Ovary (tissue), 9 donors: ENCODE data around the gene TGDS. TPM values are rescaled to one million over a fixed set of nuclear protein-coding genes. Genes with fewer than 3 reads are reported as not detected.
"Not testable (repeated sequence)": the region's sequence is repeated elsewhere in the genome, so short reads cannot be mapped to it uniquely, and the experiment has no call there.

ENCODE experiments used
- DNase-seq, 5 donors: peaks; one replicate each; pipeline ENCODE4 v3.0.0-alpha.2; 2019 to 2020
- H3K27ac ChIP-seq, 2 donors: fragments of 200-600 bp; one replicate each; pipeline versions ENCODE4 v1.5.1 to v1.8.0; 2019 to 2022
- H3K27me3 ChIP-seq: fragments of 200-600 bp; one replicate; pipeline ENCODE4 v1.8.0; 2022
- H3K36me3 ChIP-seq: fragments of 200-600 bp; sonication (generic); one replicate; pipeline ENCODE4 v1.5.1; 2019
- H3K4me1 ChIP-seq: one replicate; pipeline ENCODE4 v1.8.1; 2013; ENCODE audit warnings: mild to moderate bottlenecking, moderate library complexity; ENCODE audit not compliant: insufficient read depth
- H3K4me3 ChIP-seq: fragments of 200-600 bp; sonication (generic); one replicate; pipeline ENCODE4 v1.5.1; 2017
- H3K9me3 ChIP-seq, 2 donors: fragments of 200-600 bp in 1 of 2; sonication (generic) in 1 of 2; one replicate each; pipeline versions ENCODE4 v1.5.1 to v1.8.1; 2013 to 2019; ENCODE audit warnings: mild to moderate bottlenecking in 1 of 2, moderate library complexity in 1 of 2
- EP300 ChIP-seq: sonication (generic); formaldehyde crosslinking; IDR thresholded peaks from one replicate; pipeline ENCODE4 v1.6.1; 2017; ENCODE audit warnings: antibody characterized with exemption
- POLR2A ChIP-seq: fragments of 450-650 bp; IDR thresholded peaks from one replicate; pipeline ENCODE4 v1.6.1; 2017; ENCODE audit warnings: antibody characterized with exemption, mild to moderate bottlenecking, moderate library complexity
- whole genome bisulfite sequencing, 3 donors: extraction: QIAGEN DNeasy Blood & Tissue Kit in 1 of 3; methylation state at CpG; one replicate each; pipeline versions ENCODE4 v1.1.5 to v1.1.7; 2013 to 2017; 5-methylcytosine and 5-hydroxymethylcytosine counted together
- intact Hi-C, 4 donors: fragments of 100-400 bp; cut with DNase I; formaldehyde crosslinking; loops; one replicate each; pipeline versions ENCODE4 v1.11.0 to v1.15.1; 2022 to 2023
- polyA plus RNA-seq, 2 donors: library from polyadenylated mRNA; stranded (reverse); fragments of 200-250 nt in 1 of 2; fragments of 350-450 nt in 1 of 2; fragmentation: Illumina TruSeq in 1 of 2; extraction: RNeasy Lipid Tissue Mini Kit (QIAGEN cat#74804) in 1 of 2; gene quantifications; one replicate each; pipeline ENCODE4 v1.2.3, GENCODE V29; 2013 to 2014
- total RNA-seq, 7 donors: library from RNA; depleted of rRNA in 2 of 7; stranded (reverse); fragments of >200 nt in 2 of 7; fragmentation: NEBNext Ultra II Directional in 3 of 7; extraction: Animal tissue kit (Norgen Biotek cat#: 25700) in 3 of 7; gene quantifications; one replicate each; pipeline versions ENCODE4 v1.1.0 to v1.2.4, GENCODE V29; 2016 to 2023
- TF ChIP-seq, protein P1 (sequence below), 3 donors: fragments of 450-650 bp in 2 of 3; fragments of 200-600 bp in 1 of 3; IDR thresholded peaks; one replicate each; pipeline versions ENCODE4 v1.5.1 to v1.8.0; 2016 to 2022; ENCODE audit warnings: antibody characterized with exemption in 3 of 3, mild to moderate bottlenecking in 1 of 3
- donor health status: DM: no; HTN: no; CAD: no; lungs with moderate emphysema.
- donor health status: DM: no; HTN: no; CAD: no.
- donor health status: Bipolar disorder and iron deficiency.
- donor health status: DM: yes; HTN: yes; CAD: no.
- donor health status: DM: no; HTN: no; CAD: no.
- donor health status: DM: yes; HTN: yes; CAD: no.

The TGDS gene
- total and polyA plus RNA-seq, 9 donors, result 8.4 to 14.3 (median 11.5) TPM

DNA sequence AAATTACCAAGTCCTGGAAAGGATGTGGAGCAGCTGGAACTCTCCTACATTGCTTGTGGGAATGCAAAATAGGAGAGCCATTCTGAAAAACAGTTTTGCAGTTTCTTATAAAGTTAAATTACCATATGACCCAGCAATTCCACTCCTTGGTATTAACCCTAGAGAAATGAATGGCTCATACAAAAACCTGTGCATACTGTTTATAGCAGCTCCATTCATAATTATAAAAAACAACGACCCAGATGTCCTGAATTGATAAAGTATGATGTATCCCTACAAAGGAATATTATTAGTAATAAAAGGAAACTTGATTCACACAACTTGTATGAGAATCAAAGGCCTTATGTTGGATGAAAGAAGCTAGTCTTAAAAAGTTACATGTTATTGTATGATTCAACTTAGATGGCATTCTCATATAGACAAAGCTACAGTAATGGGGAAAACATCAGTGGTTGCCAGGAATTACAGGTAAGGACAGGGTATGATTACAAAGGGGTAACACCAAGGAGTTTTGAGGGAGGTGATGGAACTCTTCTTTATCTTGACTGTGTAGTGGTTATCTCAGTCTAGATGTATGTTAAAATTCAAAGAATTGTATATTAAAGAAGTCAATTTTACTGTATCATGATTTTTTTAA lies 41.1 kb upstream of the TGDS start:
- 88 to 95% (median 90%) methylated on average over 1 of the region's 1 CpG for WGBS, 3 donors
- Histone ChIP-seq H3K4me1 (no peaks in the 10 kb centered on the region), H3K27me3 (no peaks in the 10 kb centered on the region), H3K9me3 (no peaks in the 10 kb centered on the region), H3K36me3 (no peaks in the 10 kb centered on the region), H3K4me3 (no peak overlapping the region), H3K27ac (no peak overlapping the region)
- intact Hi-C loops, result no loop called here
- no peak for DNase-seq
- no peak for TF ChIP-seq EP300
- TF ChIP-seq POLR2A, result no peak
- TF ChIP-seq, protein P1, sequence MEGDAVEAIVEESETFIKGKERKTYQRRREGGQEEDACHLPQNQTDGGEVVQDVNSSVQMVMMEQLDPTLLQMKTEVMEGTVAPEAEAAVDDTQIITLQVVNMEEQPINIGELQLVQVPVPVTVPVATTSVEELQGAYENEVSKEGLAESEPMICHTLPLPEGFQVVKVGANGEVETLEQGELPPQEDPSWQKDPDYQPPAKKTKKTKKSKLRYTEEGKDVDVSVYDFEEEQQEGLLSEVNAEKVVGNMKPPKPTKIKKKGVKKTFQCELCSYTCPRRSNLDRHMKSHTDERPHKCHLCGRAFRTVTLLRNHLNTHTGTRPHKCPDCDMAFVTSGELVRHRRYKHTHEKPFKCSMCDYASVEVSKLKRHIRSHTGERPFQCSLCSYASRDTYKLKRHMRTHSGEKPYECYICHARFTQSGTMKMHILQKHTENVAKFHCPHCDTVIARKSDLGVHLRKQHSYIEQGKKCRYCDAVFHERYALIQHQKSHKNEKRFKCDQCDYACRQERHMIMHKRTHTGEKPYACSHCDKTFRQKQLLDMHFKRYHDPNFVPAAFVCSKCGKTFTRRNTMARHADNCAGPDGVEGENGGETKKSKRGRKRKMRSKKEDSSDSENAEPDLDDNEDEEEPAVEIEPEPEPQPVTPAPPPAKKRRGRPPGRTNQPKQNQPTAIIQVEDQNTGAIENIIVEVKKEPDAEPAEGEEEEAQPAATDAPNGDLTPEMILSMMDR (IDR thresholded peaks at IDR 0.05), result no peak

DNA sequence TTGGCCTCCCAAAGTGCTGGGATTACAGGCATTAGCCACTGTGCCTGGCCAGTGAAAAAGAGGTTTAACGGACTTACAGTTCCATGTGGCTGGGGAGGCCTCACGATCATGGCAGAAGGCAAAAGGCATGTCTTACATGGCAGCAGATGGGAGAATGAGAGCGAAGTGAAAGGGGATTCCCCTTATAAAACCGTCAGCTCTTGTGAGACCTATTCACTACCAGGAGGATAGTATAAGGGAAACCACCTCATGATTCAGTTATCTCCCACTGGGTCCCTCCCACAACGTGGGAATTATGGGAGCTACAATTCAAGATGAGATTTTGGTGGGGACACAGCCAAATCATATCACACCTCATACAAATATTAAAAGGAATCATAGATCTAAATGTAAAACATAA lies 40.1 kb upstream of the TGDS start:
- intact Hi-C loops, H3K9me3 ChIP-seq, H3K4me1 ChIP-seq, H3K4me3 ChIP-seq, H3K27ac ChIP-seq, DNase-seq, H3K36me3 ChIP-seq, H3K27me3 ChIP-seq: not testable (repeated sequence)
- 77 to 80% (median 79%) methylated on average over 5 of the region's 5 CpGs for WGBS, 3 donors

DNA sequence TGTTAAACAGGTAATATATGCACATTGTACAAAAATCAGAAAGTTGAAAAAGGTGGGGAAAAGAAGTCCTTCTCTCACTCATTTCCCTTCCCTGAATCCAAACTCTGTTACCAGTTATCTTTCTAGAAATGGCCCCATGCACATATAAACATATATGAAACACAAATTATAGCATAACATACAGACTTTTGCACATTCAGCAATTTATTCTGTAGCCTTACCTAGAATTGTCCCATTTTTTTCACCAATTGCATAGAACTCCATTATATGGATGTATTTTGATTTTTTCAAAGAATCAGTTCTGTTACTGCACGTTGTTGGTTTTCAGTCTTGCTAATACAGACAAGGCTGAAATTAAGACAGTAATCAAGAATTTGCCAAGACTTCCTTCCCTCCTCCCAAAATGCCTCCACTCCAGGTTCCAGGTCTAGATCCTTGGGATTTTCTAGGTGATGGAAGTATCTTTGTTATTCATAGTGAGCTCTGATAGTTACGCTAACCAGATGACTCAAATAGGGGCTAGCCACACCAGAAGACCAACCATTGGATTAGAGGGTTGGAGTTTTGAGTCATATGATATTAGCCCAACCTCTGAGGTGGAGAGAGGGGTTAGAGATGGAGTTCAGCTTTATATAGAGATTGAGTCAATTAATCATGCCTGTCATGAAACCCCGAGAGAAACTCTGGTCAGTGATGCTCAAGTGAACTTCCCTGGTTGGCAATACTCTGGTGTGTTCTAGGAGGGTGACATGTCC lies 36.5 kb upstream of the TGDS start:
- Histone ChIP-seq H3K4me3 (no peak overlapping the region), H3K9me3 (no peaks in the 10 kb centered on the region), H3K27me3 (no peaks in the 10 kb centered on the region), H3K36me3 (no peaks in the 10 kb centered on the region), H3K4me1 (no peaks in the 10 kb centered on the region), H3K27ac (no peak overlapping the region)
- 96 to 97% (median 96%) methylated on average over 3 of the region's 3 CpGs for WGBS, 3 donors
- intact Hi-C loops, result no loop called here
- DNase-seq, result no peak
- TF ChIP-seq, protein P1 (IDR thresholded peaks at IDR 0.05), result no peak
- TF ChIP-seq POLR2A (no peak), EP300 (no peak)

DNA sequence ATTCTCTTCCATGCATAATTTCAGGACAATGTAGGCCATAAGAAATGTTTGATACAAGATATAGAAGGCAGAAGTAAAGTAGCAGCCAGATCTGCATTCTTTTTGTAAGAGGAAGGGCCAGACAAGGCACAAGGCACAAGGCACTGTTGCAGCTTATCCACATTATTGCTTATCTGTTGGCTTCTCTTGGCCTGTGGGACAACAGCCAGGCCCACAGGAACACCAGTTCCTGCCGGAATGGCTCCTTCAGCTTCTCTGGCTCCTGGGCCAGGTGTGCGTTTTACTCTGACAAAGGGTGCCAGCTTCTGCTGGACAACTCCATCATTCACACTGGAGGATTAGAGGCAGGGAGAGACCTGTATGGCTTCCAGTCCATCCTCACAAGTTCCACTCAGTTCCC lies 34.9 kb upstream of the TGDS start:
- TF ChIP-seq EP300 (no peak), POLR2A (no peak)
- TF ChIP-seq, protein P1 (IDR thresholded peaks at IDR 0.05), result no peak
- H3K9me3 ChIP-seq, result no peaks in the 10 kb centered on the region
- no peaks in the 10 kb centered on the region for H3K27me3 ChIP-seq
- no peak overlapping the region for H3K27ac ChIP-seq
- DNase-seq, result no peak
- no peaks in the 10 kb centered on the region for H3K4me1 ChIP-seq
- H3K36me3 ChIP-seq, result no peaks in the 10 kb centered on the region
- intact Hi-C loops, result no loop called here
- WGBS, 3 donors, result 79 to 87% (median 80%) methylated on average over 2 of the region's 2 CpGs
- H3K4me3 ChIP-seq, result no peak overlapping the region

DNA sequence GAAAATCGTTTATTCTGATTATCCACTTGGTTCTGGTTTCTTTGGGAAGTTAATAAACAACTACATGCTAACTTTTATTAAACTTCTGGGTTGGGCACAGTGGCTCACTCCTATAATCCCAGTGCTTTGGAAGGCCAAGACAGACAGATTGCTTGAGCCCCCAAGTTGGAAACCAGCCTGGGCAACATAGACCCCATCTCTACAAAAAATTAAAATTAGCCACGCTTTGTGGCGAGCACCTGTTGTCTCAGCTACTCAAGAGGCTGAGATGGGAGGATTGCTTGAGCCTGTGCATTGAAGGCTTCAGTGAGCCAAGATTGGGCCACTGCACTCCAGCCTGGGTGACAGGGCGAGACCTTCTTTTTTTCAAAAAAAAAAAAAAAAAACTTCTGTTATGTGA lies 27.4 kb upstream of the TGDS start:
- intact Hi-C loops, result no loop called here
- TF ChIP-seq POLR2A (no peak), EP300 (no peak)
- TF ChIP-seq, protein P1 (IDR thresholded peaks at IDR 0.05), result no peak
- H3K27me3 ChIP-seq, result no peaks in the 10 kb centered on the region
- no peaks in the 10 kb centered on the region for H3K36me3 ChIP-seq
- WGBS, 3 donors, result 74 to 83% (median 79%) methylated on average over 4 of the region's 4 CpGs
- DNase-seq, result no peak
- no peak overlapping the region for H3K27ac ChIP-seq
- no peaks in the 10 kb centered on the region for H3K4me1 ChIP-seq
- no peak overlapping the region for H3K4me3 ChIP-seq
- H3K9me3 ChIP-seq, result no peaks in the 10 kb centered on the region
